Measurements from ENCODE around the gene STUM.

STUM gene

DNA sequence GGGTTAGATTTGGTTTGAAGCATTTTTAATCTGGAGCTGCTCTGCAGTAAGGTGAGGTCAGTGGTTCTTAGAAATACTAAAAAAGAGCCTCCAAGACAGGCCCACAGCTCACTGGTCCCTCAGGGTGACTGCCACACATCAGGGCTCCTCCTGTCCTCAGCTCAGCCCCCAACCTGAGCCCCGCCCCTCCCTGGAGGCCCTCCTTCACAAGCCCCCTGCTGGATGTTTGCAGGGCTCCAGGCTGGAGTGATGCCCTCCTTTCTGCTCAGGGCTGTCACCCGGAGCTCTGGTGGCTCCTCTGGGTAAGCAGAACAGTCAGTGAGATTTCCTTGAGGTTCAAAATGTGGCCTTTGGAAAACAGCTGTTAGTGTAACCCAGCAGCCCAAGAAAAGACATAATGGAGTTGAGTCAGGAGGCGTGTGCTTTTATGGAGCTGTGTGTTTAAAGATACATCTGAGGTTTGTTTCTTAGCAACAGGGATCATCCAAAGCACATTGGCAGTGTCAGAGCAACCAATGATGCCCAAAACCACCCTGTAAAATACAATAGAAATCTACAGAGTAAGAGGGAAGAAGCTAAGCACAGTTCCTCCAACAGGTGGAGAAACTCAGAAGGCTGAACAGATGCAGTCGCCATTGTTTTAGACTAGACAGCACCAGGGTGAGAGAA lies 21.4 kb downstream of the STUM start:
- TF ChIP-seq, protein P1, sequence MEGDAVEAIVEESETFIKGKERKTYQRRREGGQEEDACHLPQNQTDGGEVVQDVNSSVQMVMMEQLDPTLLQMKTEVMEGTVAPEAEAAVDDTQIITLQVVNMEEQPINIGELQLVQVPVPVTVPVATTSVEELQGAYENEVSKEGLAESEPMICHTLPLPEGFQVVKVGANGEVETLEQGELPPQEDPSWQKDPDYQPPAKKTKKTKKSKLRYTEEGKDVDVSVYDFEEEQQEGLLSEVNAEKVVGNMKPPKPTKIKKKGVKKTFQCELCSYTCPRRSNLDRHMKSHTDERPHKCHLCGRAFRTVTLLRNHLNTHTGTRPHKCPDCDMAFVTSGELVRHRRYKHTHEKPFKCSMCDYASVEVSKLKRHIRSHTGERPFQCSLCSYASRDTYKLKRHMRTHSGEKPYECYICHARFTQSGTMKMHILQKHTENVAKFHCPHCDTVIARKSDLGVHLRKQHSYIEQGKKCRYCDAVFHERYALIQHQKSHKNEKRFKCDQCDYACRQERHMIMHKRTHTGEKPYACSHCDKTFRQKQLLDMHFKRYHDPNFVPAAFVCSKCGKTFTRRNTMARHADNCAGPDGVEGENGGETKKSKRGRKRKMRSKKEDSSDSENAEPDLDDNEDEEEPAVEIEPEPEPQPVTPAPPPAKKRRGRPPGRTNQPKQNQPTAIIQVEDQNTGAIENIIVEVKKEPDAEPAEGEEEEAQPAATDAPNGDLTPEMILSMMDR (conservative IDR thresholded peaks at IDR 0.05; ENCODE audit: low read depth), result no peak
- DNase-seq (ENCODE audit: low spot score), result no peak
- ChIA-PET POLR2A (ENCODE audit: low non-redundant PET) (no interaction called here), CTCF (interaction anchor here (0.9 to 1.2 kb wide), 4 partner anchors 9 to 39 kb away, joined by 3 to 5 read pairs (median 4); partner anchors contain the start of gene STUM)
- no peak overlapping the region for H3K27ac ChIP-seq

DNA sequence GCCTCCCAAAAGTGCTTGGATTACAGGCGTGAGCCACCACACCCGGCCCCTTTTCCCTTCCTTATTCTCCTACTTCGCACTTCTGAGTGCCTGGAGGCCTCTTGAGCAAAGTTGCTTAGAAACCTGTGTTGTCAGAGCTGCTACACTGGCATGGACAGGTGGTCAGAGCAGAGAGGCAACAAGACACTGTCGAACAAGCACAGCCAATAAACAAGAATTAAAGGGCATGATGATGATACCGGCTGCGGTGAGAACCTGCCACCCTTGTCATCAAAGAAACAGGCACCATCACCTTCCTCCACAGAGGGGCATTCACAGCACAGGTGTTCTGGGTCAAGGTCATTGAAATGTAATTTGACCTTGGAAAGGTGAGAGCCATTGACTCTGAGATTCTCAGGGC lies 23.3 kb downstream of the STUM start:
- POLR2A ChIA-PET (ENCODE audit: low non-redundant PET), result no interaction called here
- no peak for DNase-seq (ENCODE audit: low spot score)
- CTCF ChIA-PET, result no interaction called here
- no peak overlapping the region for H3K27ac ChIP-seq
- TF ChIP-seq, protein P1 (conservative IDR thresholded peaks at IDR 0.05; ENCODE audit: low read depth), result no peak

DNA sequence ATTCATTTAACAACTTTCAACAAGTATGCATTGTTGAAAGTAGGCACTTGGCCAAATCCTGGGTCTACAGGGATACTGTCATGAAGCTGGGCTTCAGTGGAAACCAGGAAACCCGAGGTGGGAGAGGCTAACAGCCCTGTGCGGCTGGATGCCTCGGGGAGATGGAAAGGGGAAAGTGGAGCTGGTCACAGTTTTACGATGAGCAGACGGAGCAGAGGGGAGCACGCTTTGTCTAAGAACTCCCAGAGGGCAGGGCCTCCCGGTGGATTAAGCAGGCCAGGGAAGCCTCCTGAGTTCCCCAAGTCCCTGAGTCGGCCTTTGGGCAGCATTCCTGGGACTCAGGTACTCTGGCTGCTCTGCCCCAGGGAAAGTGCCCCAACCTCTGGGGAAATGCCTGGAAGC lies 23.8 kb downstream of the STUM start:
- CTCF ChIA-PET, result no interaction called here
- no peak for DNase-seq (ENCODE audit: low spot score)
- TF ChIP-seq, protein P1 (conservative IDR thresholded peaks at IDR 0.05; ENCODE audit: low read depth), result no peak
- POLR2A ChIA-PET (ENCODE audit: low non-redundant PET), result interaction anchor here (0.6 kb wide), 1 partner anchor 107 kb away, joined by 7 read pairs; no protein-coding TSS in a partner anchor
- H3K27ac ChIP-seq, result no peak overlapping the region

DNA sequence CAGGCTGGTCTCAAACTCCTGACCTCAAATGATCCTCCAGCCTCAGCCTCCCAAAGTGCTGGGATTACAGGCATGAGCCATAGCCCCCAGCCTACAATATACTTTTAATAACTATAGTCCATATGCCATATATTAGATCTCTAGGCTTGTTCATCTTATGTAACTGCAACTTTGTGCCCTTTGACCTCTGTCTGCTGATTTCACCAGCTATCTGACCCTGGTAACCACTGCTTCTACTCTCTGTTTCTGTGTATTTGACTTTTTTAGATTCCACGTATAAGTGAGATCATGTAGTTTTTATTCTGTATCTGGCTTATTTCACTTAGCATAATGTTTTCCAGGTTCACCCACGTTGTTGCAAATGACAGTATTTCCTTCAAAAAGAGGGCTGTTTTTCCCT lies 25.5 kb downstream of the STUM start:
- ChIA-PET POLR2A (ENCODE audit: low non-redundant PET) (no interaction called here), CTCF (no interaction called here)
- no peak for DNase-seq (ENCODE audit: low spot score)
- no peak overlapping the region for H3K27ac ChIP-seq
- TF ChIP-seq, protein P1 (conservative IDR thresholded peaks at IDR 0.05; ENCODE audit: low read depth), result no peak

DNA sequence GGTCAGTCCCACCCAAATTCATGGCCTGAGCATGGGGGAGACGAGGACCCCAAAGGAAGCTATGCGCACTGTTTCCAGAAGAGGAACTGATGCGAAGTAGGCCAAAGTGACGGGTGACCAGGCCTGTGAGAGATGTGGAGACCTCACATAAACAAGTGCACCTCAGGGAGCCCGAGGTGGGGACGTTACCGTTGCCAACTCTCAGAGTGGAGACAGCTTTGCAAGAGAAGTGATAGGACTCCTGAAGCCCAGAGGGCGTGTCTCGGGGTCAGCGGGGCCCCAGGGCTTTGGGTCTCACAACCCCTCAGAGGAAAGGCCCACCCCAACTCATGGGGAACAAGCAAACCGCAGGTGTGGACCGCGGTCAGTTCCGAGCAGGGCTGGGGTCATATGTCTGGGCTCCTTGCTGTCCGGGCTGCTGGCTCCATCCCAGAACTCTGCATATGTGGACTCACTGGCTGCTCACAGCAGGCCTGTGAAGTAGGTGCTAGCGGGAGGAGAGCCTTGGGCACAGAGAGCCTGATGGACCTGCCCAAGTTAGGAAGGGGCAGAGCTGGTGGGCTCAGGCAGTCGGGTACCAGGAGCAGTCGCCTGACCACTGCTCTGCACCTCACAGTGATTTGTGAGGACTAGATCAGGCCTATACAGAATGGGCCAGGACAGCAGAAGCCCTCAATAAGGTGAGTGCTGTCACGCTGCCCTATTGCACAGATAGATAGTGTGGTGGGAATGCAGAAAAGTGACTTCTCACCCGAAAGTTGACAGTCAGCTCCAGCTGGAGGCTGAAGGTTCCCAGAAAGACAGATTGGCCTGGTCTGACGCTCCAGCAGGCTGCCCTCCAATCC lies 26.2 kb downstream of the STUM start:
- TF ChIP-seq, protein P1 (conservative IDR thresholded peaks at IDR 0.05; ENCODE audit: low read depth), result no peak
- CTCF ChIA-PET, result no interaction called here
- H3K27ac ChIP-seq, result no peak overlapping the region
- DNase-seq (ENCODE audit: low spot score), result no peak
- POLR2A ChIA-PET (ENCODE audit: low non-redundant PET), result no interaction called here

DNA sequence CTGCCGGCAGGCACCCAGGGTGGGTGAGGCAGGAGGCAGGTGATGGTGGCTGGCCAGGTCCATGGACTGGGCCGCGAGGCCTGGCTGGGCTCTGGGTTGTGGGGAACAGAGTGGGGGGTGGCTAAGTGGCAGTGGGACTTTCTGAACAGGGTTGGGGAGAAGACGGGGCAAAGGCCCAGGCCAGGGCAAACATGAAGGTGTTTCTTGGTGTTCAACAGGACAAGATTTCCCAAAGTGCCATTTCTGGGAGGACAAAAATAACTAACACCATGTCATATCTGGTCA lies 26.8 kb downstream of the STUM start:
- DNase-seq (ENCODE audit: low spot score), result no peak
- H3K27ac ChIP-seq, result no peak overlapping the region
- POLR2A ChIA-PET (ENCODE audit: low non-redundant PET), result no interaction called here
- TF ChIP-seq, protein P1 (conservative IDR thresholded peaks at IDR 0.05; ENCODE audit: low read depth), result no peak
- CTCF ChIA-PET, result no interaction called here
